Measurements from ENCODE around the gene BRAT1.
A peak's percentile ranks its signal among the peaks of the same experiment; 100 is the strongest.

Gene BRAT1

GRCh38 chr7:2510909-2511768, 44.2 kb downstream of the BRAT1 start:
- DNase-seq (ENCODE audit: low read depth in 2 of 2): peak in 1 of 2 donors; percentile 44

DNA sequence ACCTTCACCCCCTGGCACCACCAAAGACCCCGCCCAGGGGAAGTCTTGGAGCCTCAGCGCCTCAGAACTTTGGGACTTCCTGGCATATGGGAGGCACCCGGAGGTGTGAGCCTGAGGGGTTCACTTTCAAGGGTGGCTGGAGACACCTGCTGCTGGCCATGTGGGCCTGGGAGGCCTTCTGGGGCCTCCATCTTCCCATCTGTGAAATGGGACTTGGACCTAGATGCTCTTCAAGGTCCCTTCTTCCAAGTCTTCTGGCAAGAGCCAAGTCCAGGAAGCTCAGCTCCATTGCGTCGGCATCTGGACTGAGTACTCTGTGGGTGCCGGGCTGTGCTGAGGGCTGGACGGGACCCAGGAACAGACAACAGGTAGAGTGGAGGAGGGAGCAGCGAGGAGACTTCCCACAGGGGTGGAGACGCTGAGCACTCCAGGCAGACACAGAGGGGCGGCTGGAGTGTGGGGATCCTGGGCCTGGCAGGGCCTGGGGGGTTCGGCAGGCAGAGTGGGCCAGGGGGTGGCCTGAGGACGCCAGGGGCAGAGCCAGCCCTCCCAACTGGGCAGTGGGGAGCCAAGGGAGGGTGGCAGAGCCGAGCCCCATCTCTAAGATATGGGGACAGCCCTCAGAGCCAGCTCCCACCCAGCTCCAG, 45.1 kb downstream of the BRAT1 start:
- DNase-seq (ENCODE audit: low read depth in 2 of 2): no peak

GRCh38 chr7:2509298-2509906, 45.9 kb downstream of the BRAT1 start:
- no peak for DNase-seq (ENCODE audit: low read depth in 2 of 2)

DNA sequence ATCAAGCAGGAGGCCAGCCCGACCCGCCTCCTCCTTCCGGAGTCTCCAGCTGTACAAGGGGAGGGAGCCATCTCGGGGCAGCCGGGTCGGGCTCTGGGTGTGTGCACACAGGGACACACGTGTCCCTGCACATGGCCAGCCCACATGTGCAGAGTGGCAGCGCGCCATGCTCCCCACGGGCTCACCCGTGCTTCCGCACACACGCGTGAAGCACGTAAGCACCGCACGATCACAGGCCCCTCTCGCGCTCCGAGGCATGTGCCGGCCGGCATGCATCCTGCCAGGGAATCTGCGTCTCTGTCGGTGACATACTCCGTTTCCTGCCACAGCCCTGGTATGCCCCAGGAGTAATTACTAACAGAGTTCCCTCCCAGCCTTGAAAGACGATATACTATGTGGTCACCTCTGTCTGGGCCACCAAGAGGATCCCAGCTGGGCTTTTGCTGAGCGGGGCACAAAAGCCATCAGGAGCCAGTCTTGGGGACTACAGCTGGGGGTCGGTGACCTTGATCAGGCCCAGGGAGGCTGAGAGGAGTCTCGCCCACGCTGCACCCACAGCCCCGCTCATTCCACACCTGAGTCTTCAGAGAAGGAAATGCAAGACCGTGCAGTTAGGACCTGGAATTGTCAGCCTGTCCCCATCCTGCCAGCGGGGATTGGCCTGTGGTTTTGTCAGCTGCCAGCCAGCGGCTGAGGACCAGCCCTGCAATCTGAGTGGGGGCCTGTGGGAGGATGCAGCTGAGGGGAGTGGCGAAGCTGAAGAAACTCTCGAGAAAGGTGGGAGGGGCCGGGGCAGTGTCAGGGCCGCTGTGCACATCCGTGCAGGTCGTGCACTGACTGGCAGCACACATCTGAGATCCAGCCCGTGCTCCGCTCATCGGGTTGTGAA, 46.8 kb downstream of the BRAT1 start:
- peak in 1 of 2 donors; percentile 51 for DNase-seq (ENCODE audit: low read depth in 2 of 2)

DNA sequence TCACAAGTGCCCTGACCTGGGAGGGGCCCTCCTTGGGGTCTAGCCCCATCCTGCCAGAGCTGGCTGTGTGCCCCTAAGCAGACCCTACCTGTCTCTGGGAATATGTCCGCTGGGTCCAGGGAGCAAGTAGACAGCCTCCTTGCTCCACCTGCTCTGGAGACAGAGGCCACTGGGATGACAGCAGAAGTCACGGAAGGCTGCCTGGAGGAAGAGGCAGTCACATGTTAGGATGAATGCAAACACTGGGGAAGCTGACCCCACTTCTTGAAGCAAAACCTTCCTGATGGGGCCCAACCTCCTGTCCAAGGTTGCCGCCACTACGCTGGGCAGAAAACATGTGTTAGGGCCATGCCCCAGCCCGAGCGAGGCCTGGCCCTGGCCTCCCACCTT, 47.4 kb downstream of the BRAT1 start:
- DNase-seq (ENCODE audit: low read depth in 2 of 2): no peak

DNA sequence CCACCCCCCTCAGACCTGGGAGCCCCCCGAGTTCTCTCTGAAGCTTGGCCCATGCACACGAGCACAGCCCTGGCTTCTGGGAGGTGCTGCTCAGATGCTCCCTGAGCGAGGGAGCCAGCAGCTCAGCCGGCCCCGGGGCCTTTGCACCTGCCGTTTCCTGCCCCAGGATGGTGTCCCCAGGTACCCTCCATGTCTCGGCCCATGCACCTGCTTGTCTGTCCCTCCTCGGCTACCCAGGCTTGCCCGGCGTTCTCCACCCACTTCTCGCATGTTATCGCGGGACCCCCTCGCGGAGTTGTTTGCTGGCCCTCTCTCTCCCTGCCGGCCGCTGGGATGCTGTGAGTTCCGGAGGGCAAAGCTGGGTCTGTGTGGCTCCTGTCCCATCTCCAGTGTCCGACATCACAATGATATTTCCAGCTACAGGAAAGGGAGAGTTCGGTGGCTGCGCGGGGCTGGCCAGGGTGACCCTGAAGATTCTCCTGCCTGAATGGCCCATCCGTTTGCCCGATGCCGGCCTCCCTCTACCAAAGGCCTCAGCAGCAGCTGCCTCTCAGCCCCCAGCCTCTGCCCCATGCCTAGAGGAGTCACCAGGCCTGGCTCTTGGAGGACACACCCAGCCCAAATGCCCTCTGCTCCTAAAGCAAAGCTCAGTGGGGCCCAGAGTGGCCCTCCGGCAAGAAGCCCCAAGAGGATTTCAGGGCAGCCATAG, 48.0 kb downstream of the BRAT1 start:
- no peak for DNase-seq (ENCODE audit: low read depth in 2 of 2)

DNA sequence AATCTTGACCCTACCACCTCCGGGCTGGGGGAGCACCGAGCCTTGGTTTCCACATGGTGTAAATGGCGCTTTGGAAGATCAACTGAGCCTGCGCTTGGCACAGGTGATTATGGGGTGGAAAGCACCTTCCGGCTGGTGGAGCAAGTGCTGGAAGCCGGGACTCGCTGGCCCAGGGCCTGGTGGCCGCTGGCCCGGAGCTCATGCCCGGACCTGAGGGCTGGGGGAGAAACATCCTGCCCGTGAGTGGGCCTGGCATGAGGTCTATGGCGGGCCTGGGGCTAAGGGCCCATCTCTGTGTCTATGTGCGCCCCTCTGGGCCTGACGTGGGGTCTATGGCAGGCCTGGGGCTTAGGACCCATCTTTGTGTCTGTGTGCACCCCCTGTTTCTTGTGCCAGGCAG, 49.9 kb downstream of the BRAT1 start:
- DNase-seq (ENCODE audit: low read depth in 2 of 2): no peak

GRCh38 chr7:2504889-2505375, 50.4 kb downstream of the BRAT1 start:
- DNase-seq (ENCODE audit: low read depth in 2 of 2): no peak

DNA sequence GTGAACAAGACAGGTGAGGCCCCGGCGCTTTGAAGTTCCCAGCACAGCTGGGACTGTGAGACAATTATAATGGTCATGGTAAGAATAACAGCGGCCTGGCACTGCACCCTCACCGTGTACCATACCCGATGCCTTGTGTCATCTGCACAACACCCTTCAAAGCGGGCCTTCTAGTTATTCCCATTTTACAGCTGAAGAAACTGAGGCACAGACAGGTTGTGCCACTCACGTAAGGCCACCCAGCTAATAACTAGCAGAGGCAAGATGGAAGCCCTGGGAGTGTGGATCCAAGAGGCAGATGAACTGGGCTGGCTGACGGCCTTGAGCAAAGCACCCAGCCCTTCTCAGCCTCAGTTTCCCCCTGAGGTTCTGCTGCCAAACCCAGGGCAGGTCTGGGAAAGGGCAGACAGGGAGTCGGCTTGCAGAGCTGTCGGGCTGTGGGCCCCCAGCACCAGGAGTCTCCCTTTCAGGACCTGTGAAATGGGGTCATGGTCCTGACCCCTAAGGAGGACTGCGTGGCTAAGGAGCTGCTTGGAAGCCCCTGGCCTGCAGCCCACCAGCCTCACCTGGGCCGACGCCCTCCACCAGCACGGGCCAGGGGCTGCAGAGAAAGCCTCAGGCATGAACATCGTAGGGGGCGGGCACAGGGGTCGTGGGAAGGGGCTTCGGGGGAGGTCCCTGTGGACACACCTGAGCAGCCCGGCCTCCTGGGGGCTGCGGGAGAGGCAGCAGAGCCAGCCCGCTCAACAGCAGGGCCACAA, 51.0 kb downstream of the BRAT1 start:
- no peak for DNase-seq (ENCODE audit: low read depth in 2 of 2)

DNA sequence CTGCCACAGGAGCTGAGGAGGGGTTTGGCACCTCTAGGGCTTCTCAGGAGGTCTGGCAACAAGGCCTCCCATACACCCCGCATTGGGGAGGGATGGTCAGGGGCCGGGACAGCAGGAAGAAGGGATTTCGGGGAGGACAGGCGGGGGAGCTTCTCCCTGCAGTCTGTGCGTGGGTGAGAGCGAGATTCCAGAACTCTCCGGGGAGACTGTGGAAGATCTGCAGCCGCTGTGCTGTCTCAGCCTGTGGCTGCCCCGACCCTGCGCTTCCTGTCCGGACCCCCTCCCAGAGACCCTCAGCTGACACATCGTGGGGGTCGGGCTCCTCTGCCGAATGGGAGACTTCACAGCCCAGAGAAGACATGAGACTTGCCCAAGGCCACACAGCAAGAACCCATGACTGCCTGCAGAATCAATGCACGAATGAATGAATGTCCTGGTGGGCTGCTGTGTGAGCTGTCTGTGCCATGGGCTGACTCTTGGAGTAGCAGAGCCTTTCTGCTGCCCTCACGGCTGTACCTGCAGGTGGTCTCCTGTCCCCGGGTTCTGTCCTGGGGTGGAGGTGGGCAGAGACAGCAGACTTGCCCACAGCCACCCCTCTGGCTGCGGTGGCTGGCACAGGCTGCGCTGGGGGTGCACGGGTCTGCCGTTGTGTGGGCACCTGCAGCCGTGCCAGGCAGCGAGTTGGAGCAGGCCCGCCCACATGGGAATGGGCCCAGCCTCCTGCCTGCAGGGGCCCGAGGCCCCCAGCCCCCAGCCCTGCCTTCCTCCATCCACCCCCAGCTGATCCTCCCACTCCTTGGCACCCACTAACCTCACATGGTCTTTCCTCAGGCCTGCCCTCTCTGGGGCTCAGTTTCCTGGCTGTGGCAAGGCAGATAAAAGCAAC, 52.0 kb downstream of the BRAT1 start:
- no peak for DNase-seq (ENCODE audit: low read depth in 2 of 2)

DNA sequence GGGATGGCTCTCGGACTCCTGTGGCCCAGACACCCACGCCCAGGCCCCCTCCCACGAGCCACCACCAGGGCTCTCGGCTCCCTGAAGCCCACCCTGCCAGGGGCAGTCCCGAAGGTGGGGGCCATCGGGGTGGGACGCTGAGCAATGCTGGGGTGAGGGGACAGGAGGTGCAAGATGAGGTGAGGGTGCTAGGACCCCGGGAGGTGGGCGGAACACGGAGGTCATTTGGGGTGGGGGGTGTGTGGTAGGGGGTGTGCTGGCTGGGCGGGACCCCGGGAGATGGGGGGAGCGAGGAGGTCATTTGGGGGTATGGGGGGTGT, 52.7 kb downstream of the BRAT1 start:
- DNase-seq (ENCODE audit: low read depth in 2 of 2): no peak

DNA sequence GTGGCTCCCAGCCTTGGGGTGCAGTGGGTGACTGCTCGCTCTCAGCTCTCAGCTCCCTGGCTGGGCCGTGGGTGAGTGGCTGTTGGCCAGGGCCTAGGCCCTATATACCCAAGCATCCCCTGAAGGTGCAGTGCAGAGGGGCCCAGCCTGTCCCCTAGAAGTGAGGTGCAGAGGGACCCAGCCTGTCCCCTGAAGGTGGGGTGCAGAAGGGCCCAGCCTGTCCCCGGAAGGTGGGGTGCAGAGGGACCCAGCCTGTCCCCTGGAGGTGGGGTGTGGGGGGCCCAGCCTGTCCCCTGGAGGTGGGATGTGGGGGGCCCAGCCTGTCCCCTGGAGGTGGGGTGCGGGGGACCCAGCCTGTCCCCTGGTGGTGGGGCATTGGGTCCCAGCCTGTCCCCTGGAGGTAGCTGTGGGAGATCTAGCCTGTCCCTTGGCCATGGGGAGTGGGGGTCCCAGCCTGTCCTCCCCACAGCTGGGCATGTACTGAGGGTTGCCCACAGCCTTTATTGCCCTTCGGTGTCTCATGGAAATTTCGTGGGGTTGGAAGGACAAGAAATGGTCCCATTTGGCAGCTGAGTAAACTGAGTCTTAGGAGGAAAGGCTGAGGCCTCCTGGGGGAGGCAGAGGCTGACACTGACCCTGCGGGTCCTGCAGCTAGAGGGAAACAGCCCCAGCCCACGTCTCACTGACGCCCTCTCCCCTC, 53.2 kb downstream of the BRAT1 start:
- no peak for DNase-seq (ENCODE audit: low read depth in 2 of 2)

DNA sequence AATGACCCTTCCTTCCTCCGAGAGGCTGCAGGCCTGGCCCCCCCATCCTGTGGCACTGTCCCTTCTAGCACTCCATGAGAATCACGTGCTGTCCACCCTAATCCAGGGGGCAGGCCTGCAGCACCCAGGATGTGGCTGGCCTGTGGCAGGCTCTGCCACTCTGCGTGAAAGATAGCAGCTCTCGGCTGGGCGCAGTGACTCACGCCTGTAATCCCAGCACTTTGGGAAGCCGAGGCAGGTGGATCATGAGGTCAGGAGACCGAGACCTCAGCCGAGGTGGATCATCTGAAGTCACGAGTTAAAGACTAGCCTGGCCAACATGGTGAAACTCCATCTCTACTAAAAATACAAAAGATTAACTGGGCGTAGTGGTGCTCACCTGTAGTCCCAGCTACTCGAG, 54.6 kb downstream of the BRAT1 start:
- no peak for DNase-seq (ENCODE audit: low read depth in 2 of 2)

- no peak for DNase-seq (ENCODE audit: low read depth in 2 of 2)
Observed at GRCh38 chr7:2499719-2500430, 55.4 kb downstream of the BRAT1 start.

DNA sequence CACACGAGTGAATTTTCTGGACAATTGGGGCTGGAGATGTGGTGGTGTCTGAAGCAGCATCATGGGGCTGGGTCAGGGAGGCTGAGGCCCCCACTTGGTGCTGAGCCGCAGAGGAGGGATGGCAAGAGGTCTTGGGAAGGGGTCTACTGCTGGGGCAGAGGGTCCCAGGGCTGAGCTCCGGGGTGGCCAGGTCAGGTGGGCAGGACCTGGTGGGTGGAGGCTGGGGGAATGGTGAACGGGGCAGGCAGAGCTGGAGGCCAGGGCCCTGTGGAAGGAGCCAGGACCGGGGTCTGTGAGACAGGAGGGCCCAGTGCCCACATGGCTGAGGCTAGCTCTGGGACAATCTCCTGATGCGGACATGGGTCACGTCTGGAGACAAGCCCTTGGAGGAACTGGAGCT, 56.1 kb downstream of the BRAT1 start:
- DNase-seq (ENCODE audit: low read depth in 2 of 2): no peak

GRCh38 chr7:2498708-2499107, 56.6 kb downstream of the BRAT1 start:
- no peak for DNase-seq (ENCODE audit: low read depth in 2 of 2)

GRCh38 chr7:2497500-2498336, 57.6 kb downstream of the BRAT1 start:
- DNase-seq (ENCODE audit: low read depth in 2 of 2): no peak

Data from stimulated activated CD8-positive, alpha-beta memory T cell treated with anti-CD3 and anti-CD28 coated beads, Interleukin-2, amount 100 ng/mL, for 48 hours (primary cell).